HepG2 (cell line): ENCODE measurements around the gene TRPM5. TPM values are rescaled to one million over a fixed set of nuclear protein-coding genes. Genes with fewer than 3 reads are reported as not detected.

Source experiments
- ATF3 ChIP-seq: sonication (generic); formaldehyde crosslinking; IDR thresholded peaks from 2 replicates; pipeline ENCODE4 v1.4.0; 2020; ENCODE audit warnings: missing genetic modification reagents
- CREM ChIP-seq, 2 experiments: sonication (generic) in 1 of 2; formaldehyde crosslinking in 1 of 2; IDR thresholded peaks; 2 replicates each; pipeline versions ENCODE4 v1.4.0 to v1.6.1; 2016 to 2020; ENCODE audit warnings: antibody characterized with exemption in 1 of 2, mild to moderate bottlenecking in 1 of 2, missing genetic modification reagents in 1 of 2
- GFI1 ChIP-seq: sonication (generic); formaldehyde crosslinking; IDR thresholded peaks from 2 replicates; pipeline ENCODE4 v1.5.0; 2020; ENCODE audit warnings: missing genetic modification reagents, mild to moderate bottlenecking, borderline replicate concordance
- MAF1 ChIP-seq: sonication (generic); formaldehyde crosslinking; IDR thresholded peaks from 2 replicates; pipeline ENCODE4 v1.5.0; 2020; ENCODE audit warnings: missing genetic modification reagents, borderline replicate concordance
- PTBP1 ChIP-seq: fragments of 200-400 bp; formaldehyde crosslinking; IDR thresholded peaks from 2 replicates; pipeline ENCODE4 v1.6.1; 2018; ENCODE audit warnings: low read length, low read depth; ENCODE audit not compliant: poor library complexity, severe bottlenecking
- SMAD9 ChIP-seq: sonication (generic); formaldehyde crosslinking; IDR thresholded peaks from 2 replicates; pipeline ENCODE4 v1.5.1; 2020; ENCODE audit warnings: mild to moderate bottlenecking, missing genetic modification reagents
- SMYD3 ChIP-seq: sonication (generic); formaldehyde crosslinking; IDR thresholded peaks from 2 replicates; pipeline ENCODE4 v1.8.1; 2023; ENCODE audit warnings: mild to moderate bottlenecking, missing genetic modification reagents
- SOX13 ChIP-seq, 3 experiments: fragments of 450-650 bp in 1 of 3; sonication (generic) in 1 of 3; formaldehyde crosslinking in 1 of 3; IDR thresholded peaks in 2 of 3; conservative IDR thresholded peaks in 1 of 3; 2 replicates each; pipeline versions ENCODE4 v1.5.0 to v1.6.1; 2016 to 2020; ENCODE audit warnings: antibody characterized with exemption in 1 of 3, mild to moderate bottlenecking in 1 of 3, missing compliant biosample characterization in 1 of 3, missing genetic modification reagents in 1 of 3, moderate library complexity in 1 of 3
- STAT5B ChIP-seq: sonication (generic); formaldehyde crosslinking; IDR thresholded peaks from 2 replicates; pipeline ENCODE4 v1.4.0; 2020; ENCODE audit warnings: missing genetic modification reagents
- TCF7 ChIP-seq: sonication (generic); IDR thresholded peaks from 2 replicates; pipeline ENCODE4 v1.6.1; 2016; ENCODE audit warnings: antibody characterized with exemption, low read depth
- ZBTB7B ChIP-seq: sonication (generic); formaldehyde crosslinking; IDR thresholded peaks from 2 replicates; pipeline ENCODE4 v1.4.0; 2020; ENCODE audit warnings: missing genetic modification reagents
- ZFX ChIP-seq: sonication (generic); formaldehyde crosslinking; IDR thresholded peaks from 2 replicates; pipeline ENCODE4 v1.4.0; 2020; ENCODE audit warnings: mild to moderate bottlenecking, low read depth, missing genetic modification reagents, moderate library complexity
- ZGPAT ChIP-seq: IDR thresholded peaks from 2 replicates; pipeline ENCODE4 v1.6.1; 2016; ENCODE audit warnings: mild to moderate bottlenecking
- ZHX2 ChIP-seq, 2 experiments: sonication (generic) in 1 of 2; formaldehyde crosslinking in 1 of 2; IDR thresholded peaks; 2 replicates each; pipeline versions ENCODE4 v1.6.1 to v1.9.0; 2014 to 2022; ENCODE audit warnings: antibody characterized with exemption in 1 of 2, borderline replicate concordance in 1 of 2, inconsistent platforms in 1 of 2, low read depth in 1 of 2, missing genetic modification reagents in 1 of 2
- ZMYM3 ChIP-seq: sonication (generic); formaldehyde crosslinking; IDR thresholded peaks from 2 replicates; pipeline ENCODE4 v1.5.1; 2020; ENCODE audit warnings: mild to moderate bottlenecking, missing genetic modification reagents
- ZNF292 ChIP-seq: sonication (generic); formaldehyde crosslinking; IDR thresholded peaks from 2 replicates; pipeline ENCODE4 v1.8.1; 2022; ENCODE audit warnings: mild to moderate bottlenecking, low read depth, missing genetic modification reagents, borderline replicate concordance
- ZNF605 ChIP-seq: sonication (generic); formaldehyde crosslinking; IDR thresholded peaks from 2 replicates; pipeline ENCODE4 v1.8.0; 2022; ENCODE audit warnings: mild to moderate bottlenecking, missing genetic modification reagents
- ZNF709 ChIP-seq: sonication (generic); formaldehyde crosslinking; IDR thresholded peaks from 2 replicates; pipeline ENCODE4 v1.5.0; 2020; ENCODE audit warnings: mild to moderate bottlenecking, missing genetic modification reagents
- ZNF75D ChIP-seq: sonication (generic); formaldehyde crosslinking; IDR thresholded peaks from 2 replicates; pipeline ENCODE4 v1.8.1; 2023; ENCODE audit warnings: missing genetic modification reagents, mild to moderate bottlenecking, borderline replicate concordance
- ZNF773 ChIP-seq: sonication (generic); formaldehyde crosslinking; IDR thresholded peaks from 2 replicates; pipeline ENCODE4 v1.4.0; 2020; ENCODE audit warnings: missing genetic modification reagents, borderline replicate concordance
- ZNF839 ChIP-seq: sonication (generic); formaldehyde crosslinking; IDR thresholded peaks from 2 replicates; pipeline ENCODE4 v1.4.0; 2020; ENCODE audit warnings: missing genetic modification reagents, mild to moderate bottlenecking, borderline replicate concordance
- polyA plus RNA-seq, 8 experiments: library from polyadenylated mRNA; depleted of rRNA in 3 of 8; stranded (reverse) in 7 of 8; unstranded in 1 of 8; fragments of >200 nt; fragmentation: Illumina TruSeq in 4 of 8; extraction: Trizol in 4 of 8; gene quantifications; 2 replicates each; pipeline versions ENCODE4 v1.2.1 to v1.2.3, GENCODE V29; 2011 to 2016; ENCODE audit warnings: low read depth in 4 of 8, missing spikeins in 1 of 8, mixed read lengths in 1 of 8; ENCODE audit not compliant: insufficient read depth in 1 of 8
- total RNA-seq, 5 experiments: library from RNA; depleted of rRNA; stranded (reverse); fragments of >200 nt; fragmentation: Illumina TruSeq; extraction: Trizol; gene quantifications; 2 replicates each; pipeline ENCODE4 v1.2.3, GENCODE V29; 2016; ENCODE audit warnings: low read depth in 1 of 5

The TRPM5 gene
- total and polyA plus RNA-seq, 2 of the 13 experiments (the other 11 are each of a cell fraction or from before 2014, with no cell fraction given) = 0.12 TPM; not detected in 1

DNA sequence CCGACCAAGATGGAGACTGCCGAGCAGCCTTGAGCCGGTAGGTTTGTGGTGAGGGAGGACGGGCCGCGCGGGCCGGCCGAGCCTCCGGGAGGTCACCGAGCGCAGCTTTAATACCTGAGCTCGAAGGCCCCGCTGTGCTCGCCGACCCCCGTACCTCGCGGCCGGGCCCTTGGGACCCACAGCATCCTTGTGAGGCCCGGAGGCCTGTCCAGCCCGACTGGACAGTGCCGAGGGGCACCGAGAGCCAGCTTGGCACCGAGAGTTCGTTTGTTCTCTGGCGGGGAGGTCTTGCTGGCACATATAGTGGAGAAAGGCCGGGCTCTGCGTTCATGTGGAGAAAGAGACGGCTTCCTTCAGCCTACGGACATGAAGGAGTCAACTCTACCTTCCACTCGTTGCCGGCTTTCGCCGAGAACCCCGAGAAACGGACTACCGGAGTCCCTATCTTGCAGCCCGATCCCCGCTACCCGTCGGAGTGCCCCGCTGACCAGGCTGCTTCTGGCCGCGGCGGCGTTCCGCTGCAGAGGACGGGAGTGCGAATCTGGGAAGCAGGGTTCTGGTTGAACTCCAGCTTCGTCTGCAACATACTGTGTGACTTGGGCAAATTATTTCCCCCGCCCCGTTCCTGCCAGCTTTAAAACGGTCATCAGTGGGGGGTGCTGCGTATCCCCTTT is 43.4 kb downstream of the TRPM5 start (continued):
- TF ChIP-seq ZHX2 (IDR thresholded peaks at IDR 0.05; ENCODE audit: low read depth) (no peak), ZHX2 (CRISPR knock-in tag; IDR thresholded peaks at IDR 0.05; ENCODE audit: borderline replicate concordance) (no peak), PTBP1 (no peak), ZNF773 (0 out of 2 replicates have a peak, but pooled peaks have one; percentile 28), CREM (IDR thresholded peaks at IDR 0.05) (peak; percentile 41; the same call in 1 of the 2 replicates), CREM (CRISPR knock-in tag; IDR thresholded peaks at IDR 0.05) (no peak), ZFX (CRISPR knock-in tag) (peak; percentile 92), SMYD3 (CRISPR knock-in tag) (no peak), ZNF839 (no peak), SMAD9 (no peak), ZNF605 (no peak; the same call in 1 of the 2 replicates), ZGPAT (CRISPR knock-in tag) (no peak), ZNF292 (no peak), TCF7 (no peak), GFI1 (CRISPR knock-in tag) (peak; percentile 1; the same call in 1 of the 2 replicates), SOX13 (IDR thresholded peaks at IDR 0.05) (no peak), SOX13 (CRISPR knock-in tag; conservative IDR thresholded peaks at IDR 0.05 in 1 of 2, IDR thresholded peaks at IDR 0.05 in 1 of 2) (no peak), ZNF75D (CRISPR knock-in tag) (0 out of 2 replicates have a peak, but pooled peaks have one; percentile 29), ZMYM3 (CRISPR knock-in tag) (no peak), ATF3 (CRISPR knock-in tag) (no peak), MAF1 (CRISPR knock-in tag) (no peak; the same call in 1 of the 2 replicates), ZBTB7B (CRISPR knock-in tag) (no peak), ZNF709 (CRISPR knock-in tag) (no peak), STAT5B (CRISPR knock-in tag) (0 out of 2 replicates have a peak, but pooled peaks have one; percentile 42)
